ENCODE measurements around the gene FOSL2. TPM values are rescaled to one million over a fixed set of nuclear protein-coding genes. Genes with fewer than 3 reads are reported as not detected.

The FOSL2 gene
- total and polyA plus RNA-seq, 4 donors, result 23.5 to 97.9 (median 68.5) TPM

DNA sequence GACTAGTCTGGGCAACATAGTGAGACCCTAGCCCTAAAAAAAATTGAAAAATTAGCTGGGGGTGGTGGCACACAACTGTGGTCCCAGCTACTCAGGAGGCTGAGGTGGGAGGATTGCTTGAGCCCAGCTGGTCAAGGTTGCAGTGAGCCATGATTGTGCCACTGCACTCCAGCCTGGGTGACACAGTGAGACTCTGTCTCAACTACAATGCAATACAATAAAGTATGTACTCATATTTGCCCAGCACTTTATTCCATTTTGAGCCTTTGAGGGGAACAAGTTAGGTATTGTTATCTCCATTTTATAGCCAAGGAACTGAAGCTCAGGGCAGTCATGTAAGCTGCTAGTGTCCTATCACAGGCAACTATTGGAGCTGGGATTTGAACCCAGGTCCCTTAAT, 53.9 kb downstream of the FOSL2 start:
- no peak overlapping the region for H3K27ac ChIP-seq (ENCODE audit: low read depth in 1 of 2, low read length in 1 of 2)
- no peak overlapping the region for H3K9ac ChIP-seq (ENCODE audit: insufficient read depth in 1 of 2, low read length in 2 of 2)
- H3K9me3 ChIP-seq (ENCODE audit: control insufficient read depth in 4 of 4, insufficient read depth in 3 of 4, low read length in 3 of 4), result no peaks in the 10 kb centered on the region
- no peaks in the 10 kb centered on the region for H3K27me3 ChIP-seq (ENCODE audit: control insufficient read depth in 3 of 3, insufficient read depth in 3 of 3, low read length in 2 of 3)
- no peak for TF ChIP-seq CTCF (IDR thresholded peaks at IDR 0.05; ENCODE audit: control extremely low read depth, extremely low read depth)
- ATAC-seq (ENCODE audit: insufficient read depth, low FRiP score) (no peak), DNase-seq (no peak)
- H3K36me3 ChIP-seq (ENCODE audit: control insufficient read depth in 4 of 4, insufficient read depth in 4 of 4, low read length in 4 of 4), result no peaks in the 10 kb centered on the region
- H3K4me3 ChIP-seq, result no peak overlapping the region
- H3K4me1 ChIP-seq (ENCODE audit: control insufficient read depth in 5 of 5, insufficient read depth in 5 of 5, low read length in 5 of 5), result peaks cover 0 to 5% (median 0%) of the 10 kb centered on the region in 5 donors

- H3K27me3 ChIP-seq (ENCODE audit: control insufficient read depth in 3 of 3, insufficient read depth in 3 of 3, low read length in 2 of 3), result no peaks in the 10 kb centered on the region
- no peaks in the 10 kb centered on the region for H3K9me3 ChIP-seq (ENCODE audit: control insufficient read depth in 4 of 4, insufficient read depth in 3 of 4, low read length in 3 of 4)
- no peak overlapping the region for H3K4me3 ChIP-seq
- 85 to 94% methylated on average over 3 of the region's 3 CpGs for WGBS, 2 donors
- no peak overlapping the region for H3K9ac ChIP-seq (ENCODE audit: insufficient read depth in 1 of 2, low read length in 2 of 2)
- peaks cover 0 to 5% (median 0%) of the 10 kb centered on the region in 5 donors for H3K4me1 ChIP-seq (ENCODE audit: control insufficient read depth in 5 of 5, insufficient read depth in 5 of 5, low read length in 5 of 5)
- ATAC-seq (ENCODE audit: insufficient read depth, low FRiP score) (no peak), DNase-seq (no peak)
- no peak overlapping the region for H3K27ac ChIP-seq (ENCODE audit: low read depth in 1 of 2, low read length in 1 of 2)
- TF ChIP-seq CTCF (IDR thresholded peaks at IDR 0.05; ENCODE audit: control extremely low read depth, extremely low read depth), result no peak
- no peaks in the 10 kb centered on the region for H3K36me3 ChIP-seq (ENCODE audit: control insufficient read depth in 4 of 4, insufficient read depth in 4 of 4, low read length in 4 of 4)
Observed at GRCh38 chr2:28447086-28447485, 54.4 kb downstream of the FOSL2 start.

GRCh38 chr2:28447943-28448792, 55.5 kb downstream of the FOSL2 start:
- no peak for ATAC-seq (ENCODE audit: insufficient read depth, low FRiP score)
- no peak for TF ChIP-seq CTCF (IDR thresholded peaks at IDR 0.05; ENCODE audit: control extremely low read depth, extremely low read depth)
- Histone ChIP-seq H3K27ac (ENCODE audit: low read depth in 1 of 2, low read length in 1 of 2) (peak overlapping the region in 1 of 2 donors; percentile 66), H3K9me3 (ENCODE audit: control insufficient read depth in 4 of 4, insufficient read depth in 3 of 4, low read length in 3 of 4) (no peaks in the 10 kb centered on the region), H3K9ac (ENCODE audit: insufficient read depth in 1 of 2, low read length in 2 of 2) (no peak overlapping the region), H3K27me3 (ENCODE audit: control insufficient read depth in 3 of 3, insufficient read depth in 3 of 3, low read length in 2 of 3) (no peaks in the 10 kb centered on the region), H3K4me3 (no peak overlapping the region), H3K4me1 (ENCODE audit: control insufficient read depth in 5 of 5, insufficient read depth in 5 of 5, low read length in 5 of 5) (peaks cover 0 to 5% (median 0%) of the 10 kb centered on the region in 5 donors), H3K36me3 (ENCODE audit: control insufficient read depth in 4 of 4, insufficient read depth in 4 of 4, low read length in 4 of 4) (no peaks in the 10 kb centered on the region)
- no peak for DNase-seq
- WGBS, 2 donors, result 34 to 68% methylated on average over 8 of the region's 8 CpGs
